ENCODE results near the gene LGALS9B.
"Not testable (repeated sequence)": the region's sequence is repeated elsewhere in the genome, so short reads cannot be mapped to it uniquely, and the experiment has no call there.

LGALS9B gene

GRCh38 chr17:20465535-20465934 lies 1.8 kb downstream of the LGALS9B start:
- not testable (repeated sequence) for H3K4me1 ChIP-seq (ENCODE audit: control insufficient read depth, low read depth, low read length); H3K36me3 ChIP-seq (ENCODE audit: control insufficient read depth, low read depth, low read length); H3K27ac ChIP-seq (ENCODE audit: low read length); H3K4me3 ChIP-seq (ENCODE audit: low read length); H3K27me3 ChIP-seq (ENCODE audit: control insufficient read depth, insufficient read depth, low read length); H3K9ac ChIP-seq (ENCODE audit: low read length); H3K9me3 ChIP-seq (ENCODE audit: control insufficient read depth, low read depth, low read length)

DNA sequence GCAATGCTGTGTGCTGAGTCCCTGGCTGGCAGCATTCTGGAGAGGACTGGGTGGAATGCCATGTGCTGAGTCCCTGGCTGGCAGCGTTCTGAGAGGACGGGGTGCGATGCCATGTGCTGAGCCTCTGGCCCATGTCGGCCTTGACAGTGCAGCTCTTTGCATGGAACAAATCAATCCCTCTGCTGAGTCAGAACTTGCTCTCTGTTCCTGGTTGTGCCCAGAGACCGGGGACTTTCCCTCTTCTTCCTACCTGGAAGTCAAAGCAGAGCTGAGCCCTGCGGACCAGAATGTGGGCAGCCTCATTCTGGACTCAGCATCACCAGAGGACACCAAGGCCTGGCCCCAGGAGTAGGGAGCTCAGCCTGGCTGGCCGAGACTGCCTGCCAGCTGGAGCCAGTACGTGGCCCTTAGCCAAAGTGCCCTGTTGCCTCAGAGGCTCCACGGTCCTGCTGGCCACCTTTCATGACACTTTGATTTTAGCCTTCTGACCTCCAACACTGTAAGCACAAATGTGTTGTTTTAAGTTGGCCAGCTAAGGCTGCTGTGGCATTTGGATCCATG lies 2.4 kb downstream of the LGALS9B start:
- H3K9ac ChIP-seq (ENCODE audit: low read length); H3K27ac ChIP-seq (ENCODE audit: low read length); H3K36me3 ChIP-seq (ENCODE audit: control insufficient read depth, low read depth, low read length); H3K27me3 ChIP-seq (ENCODE audit: control insufficient read depth, insufficient read depth, low read length); H3K9me3 ChIP-seq (ENCODE audit: control insufficient read depth, low read depth, low read length); H3K4me1 ChIP-seq (ENCODE audit: control insufficient read depth, low read depth, low read length); H3K4me3 ChIP-seq (ENCODE audit: low read length): not testable (repeated sequence)

DNA sequence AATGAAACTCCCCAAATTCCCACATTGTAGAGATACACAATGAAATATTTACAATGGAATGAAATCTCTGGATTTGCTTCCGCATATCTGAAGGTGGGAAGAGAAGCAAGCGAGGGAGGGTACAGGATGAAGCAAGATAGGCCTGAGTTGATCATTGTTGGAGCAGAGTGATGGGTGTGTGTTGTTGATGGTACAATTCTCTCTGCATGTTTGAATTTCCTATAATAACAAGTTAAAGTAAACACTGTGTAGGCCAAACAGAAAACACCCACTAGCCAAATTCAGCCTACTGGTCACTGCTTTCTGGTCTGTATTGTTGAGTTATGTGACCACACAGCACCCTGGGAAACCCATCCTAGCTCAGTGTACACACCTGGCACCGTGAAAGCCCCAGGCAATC lies 5.2 kb downstream of the LGALS9B start:
- not testable (repeated sequence) for H3K9me3 ChIP-seq (ENCODE audit: control insufficient read depth, low read depth, low read length); H3K4me3 ChIP-seq (ENCODE audit: low read length); H3K36me3 ChIP-seq (ENCODE audit: control insufficient read depth, low read depth, low read length)

GRCh38 chr17:20457848-20458381 lies 9.4 kb downstream of the LGALS9B start:
- H3K9me3 ChIP-seq (ENCODE audit: control insufficient read depth, low read depth, low read length); H3K27ac ChIP-seq (ENCODE audit: low read length); H3K4me3 ChIP-seq (ENCODE audit: low read length); H3K4me1 ChIP-seq (ENCODE audit: control insufficient read depth, low read depth, low read length); H3K9ac ChIP-seq (ENCODE audit: low read length); H3K36me3 ChIP-seq (ENCODE audit: control insufficient read depth, low read depth, low read length); H3K27me3 ChIP-seq (ENCODE audit: control insufficient read depth, insufficient read depth, low read length): not testable (repeated sequence)

More for the DNA sequence above, 5.2 kb downstream of the LGALS9B start:
- not testable (repeated sequence) for H3K4me1 ChIP-seq (ENCODE audit: control insufficient read depth, low read depth, low read length); H3K27ac ChIP-seq (ENCODE audit: low read length); H3K9ac ChIP-seq (ENCODE audit: low read length); H3K27me3 ChIP-seq (ENCODE audit: control insufficient read depth, insufficient read depth, low read length)

DNA sequence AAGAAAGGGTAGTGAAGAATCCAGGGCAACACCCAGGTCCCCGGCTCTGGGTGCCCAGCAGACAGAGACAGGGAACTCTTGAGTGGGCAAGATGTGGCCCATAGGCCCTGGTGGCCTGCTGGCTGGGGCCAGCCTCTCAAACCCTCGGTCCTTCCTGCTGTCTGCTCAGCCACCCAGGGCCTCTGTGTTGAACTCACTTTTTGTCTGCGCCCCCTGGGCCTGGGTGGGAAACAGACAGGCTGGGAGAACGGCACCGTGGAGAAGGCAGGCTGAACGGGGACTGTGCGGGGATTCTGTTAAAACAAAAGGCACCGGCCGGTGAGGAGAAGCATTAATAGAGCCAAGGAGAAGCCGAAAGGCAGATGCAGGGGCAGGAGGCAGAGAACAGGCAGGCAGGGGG lies 12.2 kb downstream of the LGALS9B start:
- H3K4me1 ChIP-seq (ENCODE audit: control insufficient read depth, low read depth, low read length); H3K27me3 ChIP-seq (ENCODE audit: control insufficient read depth, insufficient read depth, low read length); H3K4me3 ChIP-seq (ENCODE audit: low read length); H3K9me3 ChIP-seq (ENCODE audit: control insufficient read depth, low read depth, low read length); H3K27ac ChIP-seq (ENCODE audit: low read length); H3K36me3 ChIP-seq (ENCODE audit: control insufficient read depth, low read depth, low read length); H3K9ac ChIP-seq (ENCODE audit: low read length): not testable (repeated sequence)

GRCh38 chr17:20453820-20454434 lies 13.4 kb downstream of the LGALS9B start:
- H3K4me3 ChIP-seq (ENCODE audit: low read length); H3K9ac ChIP-seq (ENCODE audit: low read length): not testable (repeated sequence)

GRCh38 chr17:20450852-20451251 lies 16.5 kb downstream of the LGALS9B start:
- H3K36me3 ChIP-seq (ENCODE audit: control insufficient read depth, low read depth, low read length); H3K9me3 ChIP-seq (ENCODE audit: control insufficient read depth, low read depth, low read length); H3K4me1 ChIP-seq (ENCODE audit: control insufficient read depth, low read depth, low read length); H3K27ac ChIP-seq (ENCODE audit: low read length); H3K4me3 ChIP-seq (ENCODE audit: low read length); H3K9ac ChIP-seq (ENCODE audit: low read length); H3K27me3 ChIP-seq (ENCODE audit: control insufficient read depth, insufficient read depth, low read length): not testable (repeated sequence)

More at GRCh38 chr17:20453820-20454434, 13.4 kb downstream of the LGALS9B start:
- H3K36me3 ChIP-seq (ENCODE audit: control insufficient read depth, low read depth, low read length); H3K4me1 ChIP-seq (ENCODE audit: control insufficient read depth, low read depth, low read length); H3K27ac ChIP-seq (ENCODE audit: low read length); H3K9me3 ChIP-seq (ENCODE audit: control insufficient read depth, low read depth, low read length); H3K27me3 ChIP-seq (ENCODE audit: control insufficient read depth, insufficient read depth, low read length): not testable (repeated sequence)

GRCh38 chr17:20447534-20448321 lies 19.6 kb downstream of the LGALS9B start:
- H3K9ac ChIP-seq (ENCODE audit: low read length); H3K4me1 ChIP-seq (ENCODE audit: control insufficient read depth, low read depth, low read length); H3K27me3 ChIP-seq (ENCODE audit: control insufficient read depth, insufficient read depth, low read length); H3K27ac ChIP-seq (ENCODE audit: low read length); H3K36me3 ChIP-seq (ENCODE audit: control insufficient read depth, low read depth, low read length); H3K4me3 ChIP-seq (ENCODE audit: low read length); H3K9me3 ChIP-seq (ENCODE audit: control insufficient read depth, low read depth, low read length): not testable (repeated sequence)

DNA sequence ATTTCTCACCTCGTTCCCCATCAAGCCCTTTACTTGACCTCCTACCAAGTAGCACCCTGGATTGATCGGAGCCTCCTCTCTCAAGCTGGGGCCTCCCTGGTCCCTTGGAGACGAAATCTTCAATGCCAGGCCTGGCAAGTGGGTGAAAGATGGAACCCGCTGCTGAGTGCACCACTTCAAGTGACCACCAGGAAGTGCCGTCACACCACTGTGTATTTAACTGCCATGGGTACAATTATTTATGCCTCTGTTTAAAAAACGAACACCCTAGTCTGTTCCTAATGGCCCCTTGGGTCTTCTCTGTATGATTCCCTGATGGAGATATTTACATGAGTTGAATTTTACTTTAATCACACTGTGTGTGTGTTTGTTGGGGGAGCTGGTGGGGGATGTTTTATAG lies 20.4 kb downstream of the LGALS9B start:
- H3K4me1 ChIP-seq (ENCODE audit: control insufficient read depth, low read depth, low read length); H3K27me3 ChIP-seq (ENCODE audit: control insufficient read depth, insufficient read depth, low read length); H3K9ac ChIP-seq (ENCODE audit: low read length); H3K9me3 ChIP-seq (ENCODE audit: control insufficient read depth, low read depth, low read length); H3K4me3 ChIP-seq (ENCODE audit: low read length); H3K36me3 ChIP-seq (ENCODE audit: control insufficient read depth, low read depth, low read length); H3K27ac ChIP-seq (ENCODE audit: low read length): not testable (repeated sequence)

DNA sequence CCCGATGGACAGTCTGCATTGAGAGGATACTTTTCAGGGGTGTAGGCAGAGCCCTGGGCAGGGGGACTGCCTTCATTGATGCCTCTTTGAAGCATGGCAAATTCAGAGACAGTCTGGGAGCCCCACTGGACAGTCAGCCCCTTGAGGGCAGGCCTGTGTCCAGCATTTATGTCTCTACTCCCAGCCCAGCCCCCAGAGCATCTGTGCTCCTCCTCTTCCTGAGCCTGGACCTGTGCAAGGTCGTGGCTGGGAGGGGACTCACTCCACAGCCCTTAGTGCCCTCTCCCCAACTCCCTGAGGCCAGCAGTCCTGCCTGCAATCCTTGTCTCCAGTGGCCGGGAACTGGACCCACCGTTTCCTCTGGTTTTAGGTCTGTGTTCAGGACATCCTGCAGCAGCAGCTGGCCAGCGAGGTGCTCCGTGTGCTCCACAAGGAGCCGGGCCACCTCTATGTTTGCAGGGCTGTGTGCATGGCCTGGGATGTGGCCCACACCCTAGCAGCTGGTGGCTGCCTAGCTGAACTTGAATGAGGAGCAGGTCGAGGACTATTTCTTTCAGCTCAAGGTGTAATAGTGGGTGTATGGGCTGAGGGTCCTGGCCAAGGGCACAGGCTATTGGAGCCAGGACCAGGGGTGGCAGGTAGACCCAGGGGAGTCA lies 22.6 kb downstream of the LGALS9B start:
- H3K9ac ChIP-seq (ENCODE audit: low read length); H3K27ac ChIP-seq (ENCODE audit: low read length); H3K27me3 ChIP-seq (ENCODE audit: control insufficient read depth, insufficient read depth, low read length); H3K4me1 ChIP-seq (ENCODE audit: control insufficient read depth, low read depth, low read length); H3K36me3 ChIP-seq (ENCODE audit: control insufficient read depth, low read depth, low read length); H3K4me3 ChIP-seq (ENCODE audit: low read length); H3K9me3 ChIP-seq (ENCODE audit: control insufficient read depth, low read depth, low read length): not testable (repeated sequence)

GRCh38 chr17:20444173-20444572 lies 23.2 kb downstream of the LGALS9B start:
- not testable (repeated sequence) for H3K27ac ChIP-seq (ENCODE audit: low read length); H3K9ac ChIP-seq (ENCODE audit: low read length); H3K9me3 ChIP-seq (ENCODE audit: control insufficient read depth, low read depth, low read length); H3K4me1 ChIP-seq (ENCODE audit: control insufficient read depth, low read depth, low read length); H3K27me3 ChIP-seq (ENCODE audit: control insufficient read depth, insufficient read depth, low read length); H3K36me3 ChIP-seq (ENCODE audit: control insufficient read depth, low read depth, low read length); H3K4me3 ChIP-seq (ENCODE audit: low read length)
